Mesenchymal stem cell (in vitro differentiated cells and primary cell): ENCODE data around the gene SCFD2.
A peak's percentile ranks its signal among the peaks of the same experiment; 100 is the strongest.

Source experiments
- DNase-seq: peaks from one replicate; pipeline ENCODE4 v3.0.0-alpha.2; 2013
- H2AFZ ChIP-seq: one replicate; pipeline ENCODE4 v1.6.1; 2013; ENCODE audit warnings: low read depth, mild to moderate bottlenecking, control low read depth, inconsistent platforms, low read length, moderate library complexity
- H2AK5ac ChIP-seq: 2 replicates; pipeline ENCODE4 v1.6.1; 2013; ENCODE audit warnings: low read length, moderate library complexity, mild to moderate bottlenecking, inconsistent platforms; ENCODE audit not compliant: severe bottlenecking
- H2BK120ac ChIP-seq: one replicate; pipeline ENCODE4 v1.6.1; 2013; ENCODE audit warnings: low read depth, mild to moderate bottlenecking, inconsistent platforms, low read length, moderate library complexity
- H2BK12ac ChIP-seq, 2 experiments: one replicate each; pipeline ENCODE4 v1.6.1; 2013; ENCODE audit warnings: inconsistent platforms in 2 of 2, low read length in 2 of 2, mild to moderate bottlenecking in 2 of 2, moderate library complexity in 2 of 2, control low read depth in 1 of 2
- H2BK15ac ChIP-seq: one replicate; pipeline ENCODE4 v1.6.1; 2013; ENCODE audit warnings: mild to moderate bottlenecking, low read depth, inconsistent platforms; ENCODE audit not compliant: poor library complexity, severe bottlenecking
- H2BK5ac ChIP-seq: 2 replicates; pipeline ENCODE4 v1.6.1; 2013; ENCODE audit warnings: low read depth, mild to moderate bottlenecking, low read length, control low read depth, inconsistent platforms; ENCODE audit not compliant: poor library complexity, severe bottlenecking
- H3K14ac ChIP-seq, 2 experiments: one replicate each; pipeline ENCODE4 v1.6.1; 2013; ENCODE audit warnings: inconsistent platforms in 2 of 2, low read length in 2 of 2, control low read depth in 1 of 2, mild to moderate bottlenecking in 1 of 2, moderate library complexity in 1 of 2
- H3K18ac ChIP-seq, 2 experiments: one replicate each; pipeline ENCODE4 v1.6.1; 2013; ENCODE audit warnings: inconsistent platforms in 2 of 2, low read length in 2 of 2, control low read depth in 1 of 2, low read depth in 1 of 2, mild to moderate bottlenecking in 1 of 2
- H3K23ac ChIP-seq, 2 experiments: one replicate each; pipeline ENCODE4 v1.6.1; 2013; ENCODE audit warnings: inconsistent platforms in 2 of 2, low read length in 2 of 2, mild to moderate bottlenecking in 2 of 2, moderate library complexity in 2 of 2, control low read depth in 1 of 2
- H3K27ac ChIP-seq: 2 replicates; pipeline ENCODE4 v1.5.1; 2013; ENCODE audit warnings: mild to moderate bottlenecking, moderate library complexity, low read length, control low read depth, inconsistent platforms; ENCODE audit not compliant: poor library complexity, severe bottlenecking
- H3K27me3 ChIP-seq, 2 experiments: 2 replicates each; pipeline versions ENCODE4 v1.6.1 to v1.7.0; 2013; ENCODE audit warnings: low read length in 2 of 2, mild to moderate bottlenecking in 2 of 2, moderate library complexity in 2 of 2, control low read depth in 1 of 2, inconsistent platforms in 1 of 2; ENCODE audit not compliant: control insufficient read depth in 1 of 2, insufficient read depth in 1 of 2
- H3K36me3 ChIP-seq, 2 experiments: 2 replicates each; pipeline versions ENCODE4 v1.6.1 to v1.7.0; 2013; ENCODE audit warnings: low read length in 2 of 2, control low read depth in 1 of 2, inconsistent platforms in 1 of 2, low read depth in 1 of 2, mild to moderate bottlenecking in 1 of 2; ENCODE audit not compliant: insufficient read depth in 2 of 2, control insufficient read depth in 1 of 2
- H3K4ac ChIP-seq, 2 experiments: one replicate each; pipeline ENCODE4 v1.6.1; 2013; ENCODE audit warnings: inconsistent platforms in 2 of 2, low read length in 2 of 2, mild to moderate bottlenecking in 2 of 2, moderate library complexity in 2 of 2, control low read depth in 1 of 2, low read depth in 1 of 2
- H3K4me1 ChIP-seq: 2 replicates; pipeline ENCODE4 v1.6.1; 2013; ENCODE audit warnings: low read depth, low read length, control low read depth; ENCODE audit not compliant: control insufficient read depth, insufficient read depth
- H3K4me2 ChIP-seq: 2 replicates; pipeline ENCODE4 v1.6.1; 2013; ENCODE audit warnings: low read length, mild to moderate bottlenecking, inconsistent platforms; ENCODE audit not compliant: poor library complexity, severe bottlenecking
- H3K4me3 ChIP-seq, 2 experiments: 2 replicates each; pipeline versions ENCODE4 v1.5.1 to v1.7.0; 2013; ENCODE audit warnings: low read length in 2 of 2, mild to moderate bottlenecking in 2 of 2, control low read depth in 1 of 2, low read depth in 1 of 2; ENCODE audit not compliant: insufficient read depth in 1 of 2
- H3K79me1 ChIP-seq: replicated peaks from 2 replicates; pipeline ENCODE4 v1.6.1; 2013; ENCODE audit warnings: mild to moderate bottlenecking, control low read depth, low read length, inconsistent platforms; ENCODE audit not compliant: poor library complexity, severe bottlenecking
- H3K9ac ChIP-seq: 2 replicates; pipeline ENCODE4 v1.7.0; 2013; ENCODE audit warnings: mild to moderate bottlenecking, low read length, moderate library complexity
- H3K9me3 ChIP-seq: 2 replicates; pipeline ENCODE4 v1.7.0; 2013; ENCODE audit warnings: mild to moderate bottlenecking, low read length; ENCODE audit not compliant: control insufficient read depth
- H4K8ac ChIP-seq: one replicate; pipeline ENCODE4 v1.6.1; 2013; ENCODE audit warnings: inconsistent platforms, mild to moderate bottlenecking, low read length, moderate library complexity
- H4K91ac ChIP-seq: one replicate; pipeline ENCODE4 v1.6.1; 2013; ENCODE audit warnings: mild to moderate bottlenecking, low read length, inconsistent platforms
- WGBS: methylation state at CpG from one replicate; pipeline ENCODE4 v1.1.7; 2013; ENCODE audit warnings: mixed read lengths; 5-methylcytosine and 5-hydroxymethylcytosine counted together

The SCFD2 gene

DNA sequence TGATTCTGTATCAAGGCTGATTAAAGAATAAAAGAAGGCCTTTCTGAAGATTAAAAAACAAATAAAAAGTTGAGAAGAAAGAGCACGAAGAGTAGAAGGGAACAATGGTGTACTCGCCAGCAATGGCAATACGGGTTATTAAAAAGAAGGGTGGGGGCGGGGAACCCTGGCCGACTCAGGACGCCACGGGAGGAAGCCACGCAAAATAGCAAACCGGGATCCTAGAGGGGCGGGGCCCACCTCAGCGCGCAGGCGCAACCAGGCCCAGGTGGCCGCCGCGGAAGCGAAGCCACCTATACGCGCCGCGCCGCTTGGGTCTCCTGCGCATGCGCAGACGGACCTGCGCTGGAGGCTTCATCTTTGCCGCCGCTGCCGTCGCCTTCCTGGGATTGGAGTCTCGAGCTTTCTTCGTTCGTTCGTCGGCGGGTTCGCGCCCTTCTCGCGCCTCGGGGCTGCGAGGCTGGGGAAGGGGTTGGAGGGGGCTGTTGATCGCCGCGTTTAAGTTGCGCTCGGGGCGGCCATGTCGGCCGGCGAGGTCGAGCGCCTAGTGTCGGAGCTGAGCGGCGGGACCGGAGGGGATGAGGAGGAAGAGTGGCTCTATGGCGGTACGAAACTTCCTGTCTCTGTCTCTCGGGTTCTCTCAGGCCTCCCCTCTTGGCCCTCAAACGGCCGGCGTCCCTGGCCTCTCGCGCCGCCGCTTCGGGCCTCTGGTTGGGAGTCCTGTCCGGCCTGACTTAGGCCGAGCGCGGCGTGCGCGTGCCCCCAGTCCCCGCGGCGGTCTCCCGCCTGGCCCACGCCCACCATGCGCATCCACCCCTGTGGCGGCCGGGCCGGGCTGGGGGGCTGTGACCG lies 11.7 kb upstream of the SCFD2 start, which contains the start of gene FIP1L1:
TSS of gene FIP1L1 (plus strand) at position 323 of the 852 bp plus-strand sequence. CDS start at position 521, 198 bp downstream.
- peak within 1 kb of the TSS; percentile 99 for H2BK15ac ChIP-seq
- H3K79me1 ChIP-seq, result peaks cover 1% of the 10 kb centered on the region
- no peaks in the 10 kb centered on the region for H3K27me3 ChIP-seq
- H2AK5ac ChIP-seq, result no peak within 1 kb of the TSS
- WGBS, result under 1% methylated on average over 55 of the region's 85 CpGs
- H3K9me3 ChIP-seq, result no peaks in the 10 kb centered on the region
- peak within 1 kb of the TSS; percentile 97 for H3K9ac ChIP-seq
- DNase-seq, result peak; percentile 87
- H3K4me3 ChIP-seq, result peak within 1 kb of the TSS; percentile 79 to 95
- H4K8ac ChIP-seq, result peak within 1 kb of the TSS; percentile 99
- H3K23ac ChIP-seq, result no peak within 1 kb of the TSS
- H3K4ac ChIP-seq, result peak within 1 kb of the TSS; percentile 5 to 96
- H3K14ac ChIP-seq, result peak within 1 kb of the TSS; percentile 2 to 82
- H2AFZ ChIP-seq, result peak within 1 kb of the TSS; percentile 6
- peak within 1 kb of the TSS; percentile 93 for H2BK120ac ChIP-seq
- H4K91ac ChIP-seq, result peak within 1 kb of the TSS; percentile 52
- H3K27ac ChIP-seq, result peak within 1 kb of the TSS; percentile 2
- peak within 1 kb of the TSS; percentile 35 to 87 for H3K18ac ChIP-seq
- peak within 1 kb of the TSS in 1 of 2 experiments; percentile 47 for H2BK12ac ChIP-seq
- H3K4me2 ChIP-seq, result peak within 1 kb of the TSS; percentile 69
- H3K36me3 ChIP-seq, result peaks cover 0 to 14% of the 10 kb centered on the region in 2 experiments
- no peaks in the 10 kb centered on the region for H3K4me1 ChIP-seq
- H2BK5ac ChIP-seq, result peak within 1 kb of the TSS; percentile 11

DNA sequence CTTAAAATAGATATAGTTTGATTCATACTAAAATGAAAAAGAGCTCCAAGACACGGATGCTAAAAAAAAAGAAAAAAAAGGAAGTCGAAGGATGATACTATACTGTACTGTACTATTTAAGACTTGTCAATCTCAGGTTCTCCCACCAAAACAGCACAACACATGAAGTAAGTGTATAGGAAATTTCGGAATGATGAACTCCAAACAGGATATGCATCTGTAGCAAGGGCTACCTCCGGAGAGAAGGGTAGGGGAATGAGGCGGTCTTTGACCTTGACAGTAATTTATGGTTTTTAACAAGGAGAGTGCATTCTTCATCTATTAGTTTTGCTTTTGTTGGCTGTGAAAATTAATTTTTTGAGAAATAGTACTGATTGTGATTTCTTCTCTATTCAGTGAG lies 11.0 kb upstream of the SCFD2 start:
- H2BK5ac ChIP-seq, result no peak overlapping the region
- H4K8ac ChIP-seq, result no peak overlapping the region
- no peak overlapping the region for H3K4ac ChIP-seq
- H2BK15ac ChIP-seq, result no peak overlapping the region
- peaks cover 0 to 8% of the 10 kb centered on the region in 2 experiments for H3K36me3 ChIP-seq
- H3K4me1 ChIP-seq, result no peaks in the 10 kb centered on the region
- no peak overlapping the region for H3K14ac ChIP-seq
- no peaks in the 10 kb centered on the region for H3K9me3 ChIP-seq
- no peak overlapping the region for H2AFZ ChIP-seq
- no peaks in the 10 kb centered on the region for H3K27me3 ChIP-seq
- H3K23ac ChIP-seq, result no peak overlapping the region
- H3K9ac ChIP-seq, result peak overlapping the region; percentile 97
- H3K27ac ChIP-seq, result no peak overlapping the region
- WGBS, result 67% methylated on average over 3 of the region's 5 CpGs
- H2BK120ac ChIP-seq, result no peak overlapping the region
- H2BK12ac ChIP-seq, result no peak overlapping the region
- DNase-seq, result no peak
- peak overlapping the region in 1 of 2 experiments; percentile 95 for H3K4me3 ChIP-seq
- no peak overlapping the region for H3K18ac ChIP-seq
- no peak overlapping the region for H3K4me2 ChIP-seq
- H4K91ac ChIP-seq, result no peak overlapping the region
- H2AK5ac ChIP-seq, result no peak overlapping the region
- no peaks in the 10 kb centered on the region for H3K79me1 ChIP-seq

DNA sequence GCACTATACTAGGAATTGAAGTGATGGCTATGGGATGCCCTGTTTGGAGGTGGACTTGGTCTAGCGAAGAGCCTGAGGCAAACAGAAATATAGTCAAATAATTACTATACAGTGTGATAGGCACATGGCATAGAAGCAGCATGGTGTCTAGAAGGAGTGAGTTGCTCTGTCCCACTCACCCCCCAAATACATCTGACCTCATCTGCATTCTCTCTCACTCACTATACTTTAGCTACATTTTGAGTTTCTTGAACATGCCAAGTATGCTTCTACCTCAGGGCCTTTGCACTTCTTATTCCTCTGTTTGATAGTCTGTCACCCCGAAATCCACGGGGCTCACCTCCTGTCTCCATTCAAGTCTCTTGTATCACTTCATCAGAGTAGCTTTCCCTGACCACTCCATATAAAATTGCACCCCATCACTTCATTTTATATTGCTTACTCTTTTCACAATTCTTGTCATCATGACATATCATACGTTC lies 9.0 kb upstream of the SCFD2 start:
- Histone ChIP-seq H2AFZ (no peak overlapping the region), H3K4me2 (no peak overlapping the region), H2BK5ac (no peak overlapping the region), H4K8ac (no peak overlapping the region), H2BK15ac (no peak overlapping the region), H3K36me3 (no peaks in the 10 kb centered on the region), H3K9me3 (no peaks in the 10 kb centered on the region), H3K4me1 (no peaks in the 10 kb centered on the region), H2BK120ac (no peak overlapping the region), H3K27ac (no peak overlapping the region), H3K23ac (no peak overlapping the region), H3K14ac (no peak overlapping the region), H4K91ac (no peak overlapping the region), H3K27me3 (peaks cover 0 to 4% of the 10 kb centered on the region in 2 experiments), H3K4me3 (no peak overlapping the region), H3K18ac (no peak overlapping the region), H2BK12ac (no peak overlapping the region), H3K4ac (no peak overlapping the region), H3K9ac (no peak overlapping the region), H2AK5ac (no peak overlapping the region), H3K79me1 (no peaks in the 10 kb centered on the region)
- no peak for DNase-seq
- 95% methylated on average over 3 of the region's 4 CpGs for WGBS

DNA sequence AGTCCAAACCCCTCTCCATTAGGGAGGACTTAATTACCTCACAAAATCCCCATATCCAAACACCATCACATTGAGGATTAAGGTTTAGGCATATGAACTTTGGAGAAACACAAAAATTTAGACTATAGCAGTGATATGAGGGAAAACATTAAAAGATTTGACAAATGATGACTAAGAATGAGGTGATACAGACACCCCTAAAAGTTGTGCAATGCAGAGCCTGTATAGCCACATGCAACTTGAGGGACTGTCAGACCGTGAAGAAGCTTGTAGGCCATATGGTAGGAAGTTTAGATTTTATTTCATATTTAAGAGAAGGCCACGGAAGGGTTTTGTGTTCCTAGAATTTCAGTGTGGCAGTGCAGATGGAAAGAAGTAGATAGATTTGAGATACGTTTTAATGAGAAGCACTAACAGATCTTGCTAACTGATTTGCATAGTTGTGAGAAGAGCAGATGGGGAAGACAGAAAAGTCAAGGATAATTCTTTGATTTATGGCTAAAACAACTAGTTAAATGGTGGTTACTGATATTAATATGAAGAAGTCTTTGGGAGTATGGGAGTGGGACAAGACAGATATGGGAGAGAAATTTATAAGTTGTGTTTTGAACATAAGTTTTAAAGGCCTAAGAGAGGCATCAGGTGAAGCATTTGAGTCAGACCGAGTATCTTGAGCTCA lies 6.1 kb upstream of the SCFD2 start:
- H3K4me3 ChIP-seq, result no peak overlapping the region

More for the DNA sequence above, 6.1 kb upstream of the SCFD2 start:
- no peak overlapping the region for H3K14ac ChIP-seq
- no peaks in the 10 kb centered on the region for H3K9me3 ChIP-seq
- H2AFZ ChIP-seq, result no peak overlapping the region
- peaks cover 0 to 16% of the 10 kb centered on the region in 2 experiments for H3K27me3 ChIP-seq
- WGBS, result 79% methylated on average over 4 of the region's 4 CpGs
- H2BK12ac ChIP-seq, result no peak overlapping the region
- no peak overlapping the region for H4K91ac ChIP-seq
- no peak overlapping the region for H3K18ac ChIP-seq
- no peaks in the 10 kb centered on the region for H3K36me3 ChIP-seq
- H2AK5ac ChIP-seq, result no peak overlapping the region
- no peaks in the 10 kb centered on the region for H3K79me1 ChIP-seq
- no peak overlapping the region for H3K4me2 ChIP-seq
- H3K9ac ChIP-seq, result no peak overlapping the region
- H3K4ac ChIP-seq, result no peak overlapping the region
- H2BK120ac ChIP-seq, result no peak overlapping the region
- no peak overlapping the region for H3K23ac ChIP-seq
- no peak for DNase-seq
- no peaks in the 10 kb centered on the region for H3K4me1 ChIP-seq
- no peak overlapping the region for H2BK5ac ChIP-seq
- H2BK15ac ChIP-seq, result no peak overlapping the region
- no peak overlapping the region for H4K8ac ChIP-seq
- no peak overlapping the region for H3K27ac ChIP-seq
